GM21786 (cell line): ENCODE measurements around the gene ZNF513.
A peak's percentile ranks its signal among the peaks of the same experiment; 100 is the strongest.
"Not testable (repeated sequence)": the region's sequence is repeated elsewhere in the genome, so short reads cannot be mapped to it uniquely, and the experiment has no call there.

ENCODE experiments used
- ATAC-seq: cut with Tn5 transposase; IDR thresholded peaks from one replicate; pipeline ENCODE4 v1.9.1; 2021; ENCODE audit not compliant: unreplicated experiment

ZNF513 gene, protein sequence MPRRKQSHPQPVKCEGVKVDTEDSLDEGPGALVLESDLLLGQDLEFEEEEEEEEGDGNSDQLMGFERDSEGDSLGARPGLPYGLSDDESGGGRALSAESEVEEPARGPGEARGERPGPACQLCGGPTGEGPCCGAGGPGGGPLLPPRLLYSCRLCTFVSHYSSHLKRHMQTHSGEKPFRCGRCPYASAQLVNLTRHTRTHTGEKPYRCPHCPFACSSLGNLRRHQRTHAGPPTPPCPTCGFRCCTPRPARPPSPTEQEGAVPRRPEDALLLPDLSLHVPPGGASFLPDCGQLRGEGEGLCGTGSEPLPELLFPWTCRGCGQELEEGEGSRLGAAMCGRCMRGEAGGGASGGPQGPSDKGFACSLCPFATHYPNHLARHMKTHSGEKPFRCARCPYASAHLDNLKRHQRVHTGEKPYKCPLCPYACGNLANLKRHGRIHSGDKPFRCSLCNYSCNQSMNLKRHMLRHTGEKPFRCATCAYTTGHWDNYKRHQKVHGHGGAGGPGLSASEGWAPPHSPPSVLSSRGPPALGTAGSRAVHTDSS

DNA sequence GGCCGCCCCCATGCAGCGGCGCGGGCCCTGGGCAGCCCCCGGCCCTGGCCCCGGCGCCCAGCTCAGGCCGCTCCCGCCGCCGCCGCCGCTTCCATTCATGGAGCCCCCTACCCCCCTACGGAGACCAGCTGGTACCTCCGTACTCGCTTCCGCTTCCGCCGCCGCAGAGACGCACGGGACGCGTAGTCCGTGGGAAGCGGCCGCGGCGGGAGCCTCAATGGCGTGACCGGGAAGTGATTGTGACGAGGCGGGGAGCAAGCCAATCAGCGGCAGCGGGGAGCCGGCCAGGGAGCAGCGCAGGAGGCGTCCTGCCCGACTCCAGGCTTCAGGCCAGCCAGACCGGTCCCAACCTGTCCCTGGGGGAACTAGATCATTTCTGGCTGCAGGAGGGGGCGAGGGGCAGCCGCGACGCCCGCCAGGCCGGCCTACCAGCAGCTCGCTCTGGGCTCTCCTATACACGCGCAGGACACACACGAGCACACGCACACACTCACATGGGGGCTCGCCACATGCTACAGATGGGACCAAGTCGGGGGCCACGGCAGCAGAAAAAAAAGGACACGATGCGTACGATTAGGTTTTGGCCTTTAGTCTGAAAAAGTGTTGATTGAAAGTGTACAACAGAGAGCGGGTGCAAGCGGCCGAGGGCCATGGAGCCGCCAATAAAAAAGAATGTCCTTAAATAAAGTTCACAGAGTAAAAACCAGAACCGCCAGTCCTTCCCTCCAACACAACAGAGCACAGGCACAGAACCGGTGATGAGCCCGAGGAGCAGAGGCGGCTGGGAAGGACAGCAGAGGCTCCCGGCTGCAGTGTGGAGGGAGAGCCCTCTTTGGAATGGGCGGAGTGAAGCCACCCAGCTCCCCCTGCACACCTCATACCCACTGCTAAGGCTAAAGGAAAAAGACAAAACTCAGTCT is at the start of gene ZNF513:
Gene ZNF513 (minus strand): TSS at position 109 of the 920 bp plus-strand sequence. CDS start 208 bp downstream, outside the sequence.
- peak; percentile 89 for ATAC-seq

DNA sequence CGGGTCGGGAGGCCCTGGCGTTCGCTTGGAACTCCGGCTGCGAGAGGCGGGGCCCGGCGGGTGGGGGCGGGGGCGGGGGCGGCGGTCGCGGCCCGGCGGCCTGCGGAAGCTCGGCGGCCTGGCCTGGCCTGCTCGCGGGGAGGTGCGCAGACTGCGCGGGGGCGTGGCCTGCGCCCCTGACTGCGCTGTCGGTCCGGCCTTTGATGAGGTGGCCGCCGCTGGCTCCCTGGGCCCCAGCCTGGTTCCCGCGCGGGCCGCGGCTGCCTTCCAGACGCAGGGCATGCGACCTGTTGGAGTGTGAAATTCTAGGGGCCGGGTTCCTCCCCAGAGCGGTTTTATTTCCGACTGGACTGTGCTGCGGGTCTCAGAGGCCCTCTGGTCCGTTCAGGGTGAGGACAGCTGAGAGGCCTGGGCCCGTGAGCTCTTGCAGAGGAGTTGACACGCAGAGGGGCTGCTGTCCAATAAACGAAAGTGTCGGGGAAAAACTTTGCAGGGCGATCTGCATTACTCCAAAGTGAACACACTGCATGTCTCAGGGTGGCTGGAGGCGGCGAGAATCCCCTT is 48.5 kb upstream of the ZNF513 start:
- ATAC-seq: peak; percentile 70

DNA sequence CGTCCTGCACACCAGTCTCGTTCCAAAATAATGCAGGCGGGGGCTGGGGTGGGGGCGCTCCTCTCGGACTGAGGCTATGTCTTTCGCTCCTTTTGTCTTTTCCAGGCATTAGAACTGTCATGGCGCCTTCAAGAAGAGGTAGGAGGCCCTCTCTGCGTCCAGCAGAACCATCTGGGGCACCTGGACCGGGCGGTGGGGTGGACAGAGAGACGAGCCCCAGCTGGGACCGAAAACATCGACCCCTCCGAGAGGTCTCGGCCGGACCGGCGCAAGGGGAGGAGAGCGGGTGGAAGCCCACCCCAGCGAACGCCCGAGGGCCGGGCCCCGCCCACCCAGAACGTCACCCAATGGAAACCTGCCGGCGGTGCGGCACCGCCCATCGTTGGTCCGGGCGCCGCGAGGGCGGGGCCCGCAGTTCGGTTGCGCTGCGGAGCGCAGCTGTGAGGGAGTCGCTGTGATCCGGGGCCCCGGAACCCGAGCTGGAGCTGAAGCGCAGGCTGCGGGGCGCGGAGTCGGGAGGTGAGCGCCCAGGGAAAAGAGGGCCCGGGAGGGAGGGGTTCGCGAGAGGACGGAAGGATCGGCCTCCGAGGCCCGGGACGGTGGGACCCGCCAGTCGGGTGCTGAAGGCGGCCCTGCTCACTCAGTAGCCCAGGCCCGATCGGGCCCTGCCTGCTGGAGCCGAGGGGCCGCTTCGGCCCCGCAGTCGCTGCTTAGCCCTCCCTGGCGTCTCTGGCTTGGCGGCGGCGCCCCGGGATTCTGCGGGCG is 47.9 kb upstream of the ZNF513 start, which contains the start of gene NRBP1:
Gene NRBP1 (plus strand): TSS at position 419 of the 765 bp plus-strand sequence. CDS start 4,643 bp downstream, outside the sequence.
- ATAC-seq: peak; percentile 84

DNA sequence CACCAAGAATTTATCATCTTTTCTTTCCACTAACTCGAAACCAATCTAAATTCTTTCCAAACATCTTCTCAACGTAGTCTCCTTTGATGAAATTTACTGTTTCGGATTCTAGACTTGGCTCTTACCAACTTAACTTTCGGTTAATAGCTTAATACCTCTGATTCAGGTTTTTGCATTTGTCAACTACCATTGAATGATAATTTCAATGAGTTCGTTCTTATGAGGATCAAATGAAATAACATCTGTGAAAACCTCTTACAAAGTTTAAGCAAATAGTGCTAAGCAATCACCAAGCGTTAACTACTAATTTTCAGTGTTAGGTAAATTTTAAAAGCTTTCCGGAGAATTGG is 47.3 kb upstream of the ZNF513 start:
- no peak for ATAC-seq

DNA sequence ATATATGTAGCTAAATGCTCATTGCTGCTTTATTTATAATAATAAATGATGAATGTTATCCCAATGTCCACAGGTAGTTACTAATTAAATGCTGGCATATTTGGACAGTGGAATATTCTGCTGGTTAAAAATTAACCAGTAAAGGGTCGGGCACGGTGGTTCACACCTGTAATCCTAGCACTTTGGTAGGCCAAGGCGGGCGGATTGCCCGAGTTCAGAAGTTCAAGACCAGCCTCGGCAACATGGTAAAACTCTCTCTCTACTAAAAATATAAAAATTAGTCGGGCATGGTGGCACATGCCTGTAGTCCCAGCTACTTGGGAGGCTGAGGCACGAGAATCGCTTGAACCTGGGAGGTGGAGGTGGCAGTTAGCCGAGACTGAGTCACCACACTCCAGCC is 44.5 kb upstream of the ZNF513 start:
- not testable (repeated sequence) for ATAC-seq

DNA sequence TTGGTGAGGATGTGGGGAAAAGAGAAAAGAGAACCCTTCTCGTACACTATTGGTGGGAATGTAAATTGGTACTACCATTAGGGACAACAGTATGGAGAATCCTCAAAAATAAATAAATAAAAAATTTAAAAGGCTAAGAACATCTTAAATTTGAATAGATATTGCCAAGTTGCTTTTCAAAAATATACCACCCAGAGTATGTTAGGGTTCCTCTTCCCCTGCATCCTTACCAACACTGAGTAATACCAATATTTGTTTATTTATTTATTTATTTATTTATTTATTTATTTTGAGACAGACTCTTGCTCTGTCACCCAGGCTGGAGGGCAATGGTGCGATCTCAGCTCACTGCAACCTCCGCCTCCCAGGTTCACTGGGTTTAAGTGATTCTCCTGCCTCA is 42.4 kb upstream of the ZNF513 start:
- ATAC-seq: no peak

DNA sequence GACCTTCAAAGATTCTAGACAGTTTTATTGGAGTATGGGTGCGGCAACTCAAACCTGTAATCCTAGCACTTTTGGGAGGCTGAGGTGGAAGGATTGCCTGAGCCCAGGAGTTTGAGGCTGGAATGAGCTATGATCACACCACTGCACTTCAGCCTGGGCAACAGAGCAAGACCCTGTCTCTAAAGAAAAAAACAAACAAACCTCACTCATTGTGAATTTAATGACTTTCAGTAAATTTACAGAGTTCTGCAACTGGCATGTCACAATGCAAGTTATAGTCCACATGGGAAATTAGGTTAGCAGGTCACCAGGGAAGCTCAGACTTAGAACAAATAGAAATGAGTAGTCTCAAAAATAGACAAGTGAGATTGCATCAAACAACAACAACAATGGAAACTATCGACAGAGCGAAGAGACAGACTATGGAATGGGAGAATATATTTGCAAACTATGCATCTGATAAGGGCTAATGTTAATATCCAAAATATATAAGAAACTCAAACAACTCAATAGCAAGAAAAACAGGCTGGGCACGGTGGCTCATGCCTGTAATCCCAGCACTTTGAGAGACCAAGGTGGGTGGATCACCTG is 41.2 kb upstream of the ZNF513 start:
- ATAC-seq: no peak

DNA sequence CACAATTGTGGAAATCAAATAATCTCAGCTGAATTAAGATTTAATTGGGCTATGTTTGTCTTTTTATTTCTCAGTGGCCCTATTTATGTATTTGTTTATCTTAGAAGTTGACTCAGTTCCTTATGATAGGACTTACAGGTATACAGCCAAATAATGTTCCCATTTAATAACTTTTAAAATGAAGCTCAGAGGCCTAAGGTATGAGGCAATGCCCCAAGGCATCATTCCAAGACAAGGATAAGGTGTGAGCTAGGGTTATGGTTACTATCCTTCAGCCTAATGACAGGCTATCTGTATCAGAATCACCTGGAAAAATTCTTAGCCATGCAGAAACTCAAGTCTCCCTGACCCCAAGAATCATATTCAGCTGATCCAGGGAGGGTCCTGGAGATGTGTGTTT is 40.5 kb upstream of the ZNF513 start:
- ATAC-seq: no peak

DNA sequence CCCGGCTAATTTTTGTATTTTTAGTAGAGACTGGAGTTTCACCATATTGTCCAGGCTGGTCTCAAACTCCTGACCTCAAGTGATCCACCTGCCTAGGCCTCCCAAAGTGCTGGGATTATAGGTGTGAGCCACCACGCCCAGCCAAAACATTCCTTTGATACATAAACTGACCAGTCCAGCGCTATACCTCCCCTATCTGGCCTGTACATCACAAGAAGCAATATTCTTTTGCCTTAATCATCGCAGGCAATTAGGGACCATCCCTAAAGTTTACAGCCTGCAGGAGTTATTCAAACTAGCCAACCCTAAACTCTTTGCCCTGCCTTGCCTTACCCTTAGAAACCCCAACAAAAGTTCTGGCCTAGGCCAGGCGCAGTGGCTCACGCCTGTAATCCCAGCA is 35.6 kb upstream of the ZNF513 start:
- ATAC-seq: no peak

DNA sequence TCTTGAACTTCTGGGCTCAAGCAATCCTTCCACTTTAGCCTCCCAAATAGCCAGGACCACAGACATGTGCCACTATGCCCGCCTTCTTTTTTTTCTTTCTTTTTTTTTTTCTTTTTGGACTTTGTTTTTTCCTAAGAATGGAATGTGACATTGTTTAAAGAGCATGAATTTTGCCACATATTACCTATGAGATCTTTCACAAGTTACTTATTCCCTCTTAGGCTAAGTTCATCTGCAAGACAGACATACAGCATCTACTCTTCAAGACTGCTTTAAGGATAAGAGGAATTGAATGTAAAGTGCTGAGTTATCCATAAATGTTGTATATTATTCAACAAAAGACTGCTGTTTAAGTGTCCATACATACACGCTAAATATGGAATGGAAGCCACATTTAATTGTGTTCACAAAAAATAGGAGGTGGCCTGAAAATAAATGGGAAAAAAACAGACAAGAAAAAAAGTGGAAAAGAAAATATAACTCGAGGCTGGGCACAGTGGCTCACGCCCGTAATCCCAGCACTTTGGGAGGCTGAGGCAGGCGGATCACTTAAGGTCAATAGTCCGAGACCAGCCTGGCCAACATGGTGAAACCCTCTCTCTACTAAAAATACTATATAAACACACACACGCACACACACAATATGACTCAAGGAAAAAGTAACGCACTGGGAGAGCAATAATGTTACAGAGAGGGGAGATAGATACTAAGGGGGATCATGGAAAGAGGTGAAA is 32.1 kb upstream of the ZNF513 start:
- ATAC-seq: no peak

DNA sequence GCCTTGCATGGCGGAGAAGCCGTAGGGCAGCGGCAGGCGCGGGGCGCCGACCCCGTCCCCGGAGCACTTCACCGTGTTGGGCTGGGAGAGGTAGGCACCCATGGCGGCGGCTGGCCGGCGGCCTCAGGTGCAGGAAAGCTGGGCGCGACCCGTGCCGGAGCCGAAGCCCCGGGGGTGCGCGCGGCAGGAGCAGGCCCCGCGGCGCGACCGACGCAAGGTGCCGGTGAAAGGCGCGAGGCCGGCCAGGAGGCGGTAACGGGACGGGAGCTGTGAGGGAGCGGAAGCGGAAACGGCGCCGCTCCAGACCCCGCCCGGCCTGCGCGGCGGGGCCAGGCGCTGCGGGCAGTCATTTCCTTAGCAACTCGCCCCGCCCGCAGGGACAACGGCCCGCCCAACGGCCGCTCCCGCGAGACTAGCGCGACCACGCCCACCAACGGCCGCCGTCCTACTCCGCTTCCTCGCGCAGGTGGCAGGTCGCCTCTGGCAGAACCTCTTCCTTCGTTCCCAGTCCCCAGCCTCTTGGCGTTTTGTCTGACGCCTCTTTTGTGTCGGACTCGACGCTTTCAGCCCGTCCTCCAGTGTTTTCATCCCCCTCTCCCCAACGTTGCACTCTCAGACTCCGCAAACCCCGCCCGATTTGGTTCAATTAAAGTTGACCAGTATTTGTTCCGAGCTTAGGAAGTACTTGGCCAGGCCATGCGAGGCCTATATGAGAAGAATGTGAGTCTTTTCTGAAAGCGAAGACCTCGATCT is 29.0 kb upstream of the ZNF513 start, which contains the start of gene PPM1G:
Gene PPM1G (minus strand): TSS at position 271 of the 753 bp plus-strand sequence. CDS start 169 bp downstream, at position 102.
- ATAC-seq: peak; percentile 96

DNA sequence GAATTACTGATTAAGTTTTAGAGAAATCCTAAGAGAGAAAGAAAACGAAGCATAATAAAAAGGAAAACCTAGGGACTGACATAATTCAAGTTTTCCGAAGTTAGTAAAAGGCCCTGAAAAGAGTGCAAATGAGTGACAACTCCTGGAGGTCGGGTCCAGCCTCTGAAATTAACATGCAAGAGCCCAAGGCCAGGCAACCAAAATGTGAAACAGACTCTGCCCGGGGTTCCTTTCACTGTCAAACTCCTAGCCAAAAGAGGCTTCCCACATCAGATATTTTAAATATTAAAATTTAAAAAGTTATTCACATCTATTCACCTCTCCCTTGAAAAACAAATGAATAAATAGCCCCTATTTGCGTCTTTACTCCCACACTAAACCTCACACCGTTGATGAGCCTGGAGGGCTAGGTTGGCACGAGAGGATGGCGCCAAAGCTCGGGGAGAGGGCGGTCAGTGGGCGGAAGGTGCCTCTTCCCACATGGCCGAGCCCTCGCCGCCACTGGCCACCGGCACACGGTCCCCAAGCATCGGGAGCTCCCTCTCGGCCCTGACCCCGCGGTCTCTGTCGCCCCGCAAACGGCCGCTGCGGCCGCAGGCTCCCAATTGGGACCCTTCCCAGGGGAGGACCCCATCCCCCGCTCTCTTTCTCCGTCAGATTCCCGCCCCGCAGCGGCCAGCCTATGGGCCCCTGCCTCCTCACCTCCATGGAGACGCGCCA is 28.2 kb upstream of the ZNF513 start:
- peak; percentile 25 for ATAC-seq

DNA sequence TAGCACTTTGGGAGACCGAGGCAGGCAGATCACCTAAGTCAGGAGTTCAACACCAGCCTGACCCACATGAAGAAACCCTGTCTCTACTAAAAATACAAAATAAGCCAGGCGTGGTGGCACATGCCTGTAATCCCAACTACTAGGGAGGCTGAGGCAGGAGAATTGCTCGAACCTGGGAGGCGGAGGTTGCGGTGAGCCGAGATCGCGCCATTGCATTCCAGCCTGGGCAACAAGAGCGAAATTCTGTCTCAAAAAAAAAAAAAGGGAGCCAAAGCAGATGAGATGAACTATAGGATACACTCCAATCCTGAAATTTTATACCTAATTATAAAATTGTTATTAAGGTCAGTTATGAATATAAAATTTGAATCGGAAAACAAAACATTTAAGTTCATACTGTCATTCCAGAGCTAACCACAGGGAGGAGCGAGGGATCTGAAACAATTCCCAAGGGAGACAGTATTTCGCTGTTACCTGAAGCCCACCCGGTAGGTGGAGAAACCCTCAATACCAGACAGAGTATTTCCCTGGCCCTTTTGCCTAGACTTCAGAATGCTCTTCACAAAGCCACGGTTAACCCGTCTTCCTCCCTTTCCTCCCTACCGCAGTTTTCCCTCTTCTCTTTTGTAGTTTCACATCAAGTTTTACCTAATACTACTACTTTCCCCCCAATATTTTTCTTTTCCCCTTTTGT is 27.4 kb upstream of the ZNF513 start:
- no peak for ATAC-seq

DNA sequence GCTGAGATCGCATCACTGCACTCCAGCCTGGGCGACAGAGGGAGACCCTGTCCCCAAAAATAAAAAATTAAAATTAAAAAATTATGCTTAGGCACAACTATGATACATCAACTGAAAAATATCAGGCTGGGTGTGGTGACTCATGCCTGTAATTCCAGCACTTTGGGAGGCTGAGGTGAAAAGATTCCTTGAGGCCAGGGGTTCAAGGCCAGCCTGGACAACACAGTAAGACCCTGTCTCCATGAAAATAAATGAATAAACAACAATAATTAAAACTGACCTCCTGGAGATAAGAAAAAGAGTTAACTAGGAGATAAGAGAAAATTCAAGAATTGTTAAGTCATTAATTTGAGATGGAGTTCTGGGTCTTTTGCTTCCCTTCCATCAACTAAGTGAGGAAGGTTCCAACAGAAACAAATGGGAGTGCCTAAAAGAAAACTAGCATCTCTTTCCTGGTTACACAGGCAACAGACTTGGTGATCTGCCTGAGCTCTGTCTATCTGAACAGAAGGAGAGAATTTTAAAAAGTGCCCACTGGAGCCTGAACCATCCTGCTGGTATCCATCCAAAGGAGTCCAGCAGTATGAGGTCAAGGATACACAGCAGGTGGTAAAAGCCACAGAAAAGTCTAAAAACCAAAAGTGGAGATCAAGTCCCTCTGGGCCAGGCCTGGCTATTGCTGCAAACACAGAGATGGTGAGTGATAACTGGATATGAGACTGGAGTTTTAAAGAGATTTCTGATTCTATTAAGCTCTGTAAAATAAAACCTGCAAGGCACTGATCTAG is 20.0 kb upstream of the ZNF513 start:
- no peak for ATAC-seq

DNA sequence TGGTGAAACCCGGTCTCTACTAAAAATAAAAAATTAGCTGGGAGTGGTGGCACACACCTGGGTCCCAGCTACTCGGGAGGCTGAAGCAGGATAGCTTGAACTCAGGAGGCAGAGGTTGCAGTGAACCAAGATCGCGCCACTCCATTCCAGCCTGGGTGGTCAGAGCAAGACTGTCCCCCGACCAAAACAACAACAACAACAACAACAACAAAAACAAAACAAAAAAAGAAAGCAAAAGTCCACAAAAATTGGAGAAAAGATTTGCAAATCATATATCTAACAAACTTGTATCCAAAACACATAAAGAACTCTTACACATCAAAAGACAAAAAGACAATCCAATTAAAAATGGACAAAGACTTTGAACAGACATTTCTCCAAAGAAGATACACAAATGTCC is 18.4 kb upstream of the ZNF513 start:
- ATAC-seq: no peak

DNA sequence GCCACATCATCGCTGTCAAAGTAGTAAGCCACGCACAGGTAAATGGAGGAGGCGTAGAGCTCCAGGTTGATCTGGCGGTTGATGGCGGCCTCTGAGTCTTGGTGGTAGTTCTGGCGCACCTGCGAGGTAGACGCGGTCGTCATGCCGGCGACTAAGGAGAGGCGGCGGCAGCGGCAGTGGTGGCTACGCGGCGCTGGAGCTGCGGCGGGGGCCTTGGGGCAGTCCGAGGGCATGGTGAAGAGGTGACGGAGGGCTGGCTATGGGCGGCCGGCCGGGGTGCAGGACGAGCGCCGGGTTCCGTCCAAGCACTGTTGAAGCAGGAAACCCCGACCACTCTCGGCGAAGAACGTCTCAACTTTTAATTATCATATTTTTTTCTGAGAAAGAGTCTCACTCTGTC is 12.7 kb upstream of the ZNF513 start:
- ATAC-seq: no peak
